ENCODE results near the gene GPHN. TPM values are rescaled to one million over a fixed set of nuclear protein-coding genes. Genes with fewer than 3 reads are reported as not detected.

The GPHN gene
- total RNA-seq, 1 experiment from 2014 or later: 11.3 TPM

DNA sequence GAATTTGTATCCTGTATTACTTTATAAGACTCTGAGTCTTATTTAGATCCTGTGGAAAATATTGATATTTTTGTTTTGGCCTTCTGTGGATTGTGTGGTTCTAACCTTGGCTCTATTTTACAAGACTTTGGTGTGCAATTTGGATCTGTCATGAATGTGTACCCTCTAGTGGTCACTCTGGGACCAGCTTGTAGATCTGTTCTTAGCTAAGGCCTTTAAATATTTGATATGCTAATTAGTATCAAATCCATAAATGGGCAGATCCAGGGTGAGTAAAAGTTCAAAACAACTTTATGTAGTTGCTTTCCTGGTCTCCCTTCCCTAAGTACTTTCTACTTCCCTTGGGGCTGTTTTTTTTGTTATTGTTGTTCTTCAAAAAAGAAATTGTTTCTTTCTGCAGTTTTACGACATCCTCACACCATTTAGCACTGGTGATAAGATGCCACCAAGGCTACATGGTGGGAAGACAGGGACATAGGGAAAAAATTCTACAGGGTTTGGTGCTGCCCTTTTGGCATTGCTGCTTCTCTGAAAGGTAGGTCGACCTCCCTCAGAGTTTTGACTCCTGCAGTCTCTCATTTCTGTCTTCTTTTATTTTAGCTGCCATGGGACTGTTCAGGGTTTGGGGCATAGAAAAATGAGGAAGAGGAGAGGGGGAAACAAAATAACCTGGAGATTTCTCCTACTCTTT is 238.5 kb downstream of the GPHN start:
- intact Hi-C loops (cut with micrococcal nuclease; ENCODE audit: unreplicated experiment): loop anchor here (1.0 to 10.0 kb wide), 3 partner anchors 122 to 392 kb away; no protein-coding TSS in a partner anchor
- no peak overlapping the region for H3K27ac Mint-ChIP-seq (ENCODE audit: unreplicated experiment)
- H3K9me3 Mint-ChIP-seq (ENCODE audit: unreplicated experiment): no peaks in the 10 kb centered on the region
- Histone ChIP-seq H3K36me3 (ENCODE audit: control insufficient read depth, insufficient read depth, low read length) (no peaks in the 10 kb centered on the region), H3K27me3 (replicated peaks; ENCODE audit: control insufficient read depth, insufficient read depth, low read length) (no peaks in the 10 kb centered on the region), H3K4me3 (ENCODE audit: low read depth, low read length) (no peak overlapping the region), H3K4me1 (no peaks in the 10 kb centered on the region), H3K9me3 (no peaks in the 10 kb centered on the region)
- no peaks in the 10 kb centered on the region for H3K4me1 Mint-ChIP-seq (ENCODE audit: low read depth, unreplicated experiment)
- H3K36me3 Mint-ChIP-seq (ENCODE audit: insufficient read depth, unreplicated experiment): no peaks in the 10 kb centered on the region
- no peaks in the 10 kb centered on the region for H3K27me3 Mint-ChIP-seq (ENCODE audit: insufficient read depth, unreplicated experiment)
- TF ChIP-seq, protein P1, sequence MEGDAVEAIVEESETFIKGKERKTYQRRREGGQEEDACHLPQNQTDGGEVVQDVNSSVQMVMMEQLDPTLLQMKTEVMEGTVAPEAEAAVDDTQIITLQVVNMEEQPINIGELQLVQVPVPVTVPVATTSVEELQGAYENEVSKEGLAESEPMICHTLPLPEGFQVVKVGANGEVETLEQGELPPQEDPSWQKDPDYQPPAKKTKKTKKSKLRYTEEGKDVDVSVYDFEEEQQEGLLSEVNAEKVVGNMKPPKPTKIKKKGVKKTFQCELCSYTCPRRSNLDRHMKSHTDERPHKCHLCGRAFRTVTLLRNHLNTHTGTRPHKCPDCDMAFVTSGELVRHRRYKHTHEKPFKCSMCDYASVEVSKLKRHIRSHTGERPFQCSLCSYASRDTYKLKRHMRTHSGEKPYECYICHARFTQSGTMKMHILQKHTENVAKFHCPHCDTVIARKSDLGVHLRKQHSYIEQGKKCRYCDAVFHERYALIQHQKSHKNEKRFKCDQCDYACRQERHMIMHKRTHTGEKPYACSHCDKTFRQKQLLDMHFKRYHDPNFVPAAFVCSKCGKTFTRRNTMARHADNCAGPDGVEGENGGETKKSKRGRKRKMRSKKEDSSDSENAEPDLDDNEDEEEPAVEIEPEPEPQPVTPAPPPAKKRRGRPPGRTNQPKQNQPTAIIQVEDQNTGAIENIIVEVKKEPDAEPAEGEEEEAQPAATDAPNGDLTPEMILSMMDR (IDR thresholded peaks at IDR 0.05; ENCODE audit: insufficient read depth in 1 of 2, low read depth in 1 of 2, low read length in 1 of 2, severe bottlenecking in 1 of 2, unreplicated experiment in 1 of 2): peak; percentile 50 to 61
- CTCF ChIA-PET: interaction anchor here (1.0 to 1.4 kb wide), 2 partner anchors 122 to 387 kb away, joined by 11 to 13 read pairs; no protein-coding TSS in a partner anchor
- POLR2A ChIA-PET: no interaction called here
- peak in 1 of 2 experiments; percentile 22 for DNase-seq
- H3K4me3 Mint-ChIP-seq (ENCODE audit: unreplicated experiment): no peak overlapping the region
- BruUV-seq (replicated peaks): no TSS peak

DNA sequence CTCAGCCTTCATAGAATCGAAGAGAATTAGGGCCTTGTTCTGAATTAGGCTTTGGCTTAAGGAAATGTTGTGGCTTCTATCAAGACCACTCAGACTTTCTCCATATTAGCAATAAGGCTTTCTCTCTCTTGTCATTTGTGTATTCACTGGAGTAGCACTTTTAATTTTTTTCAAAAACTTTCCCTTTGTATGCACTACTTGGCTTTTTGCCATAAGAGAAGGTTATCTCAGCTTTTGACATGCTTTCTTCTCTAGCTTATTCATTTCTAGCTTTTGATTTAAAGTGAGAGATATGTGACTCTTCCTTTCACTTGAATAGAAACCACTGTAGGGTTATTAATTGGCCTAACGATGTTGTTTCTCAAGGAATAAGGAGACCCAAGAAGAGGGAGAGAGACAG is 244.2 kb downstream of the GPHN start:
- no peak overlapping the region for H3K27ac Mint-ChIP-seq (ENCODE audit: unreplicated experiment)
- ChIA-PET CTCF (no interaction called here), POLR2A (no interaction called here)
- H3K4me1 Mint-ChIP-seq (ENCODE audit: low read depth, unreplicated experiment): no peaks in the 10 kb centered on the region
- TF ChIP-seq, protein P1 (IDR thresholded peaks at IDR 0.05; ENCODE audit: insufficient read depth in 1 of 2, low read depth in 1 of 2, low read length in 1 of 2, severe bottlenecking in 1 of 2, unreplicated experiment in 1 of 2): no peak
- H3K27me3 Mint-ChIP-seq (ENCODE audit: insufficient read depth, unreplicated experiment): no peaks in the 10 kb centered on the region
- H3K4me3 ChIP-seq (ENCODE audit: low read depth, low read length): no peak overlapping the region
- no peak for DNase-seq
- H3K27me3 ChIP-seq (replicated peaks; ENCODE audit: control insufficient read depth, insufficient read depth, low read length): no peaks in the 10 kb centered on the region
- no TSS peak for BruUV-seq (replicated peaks)
- H3K36me3 Mint-ChIP-seq (ENCODE audit: insufficient read depth, unreplicated experiment): no peaks in the 10 kb centered on the region
- H3K9me3 Mint-ChIP-seq (ENCODE audit: unreplicated experiment): no peaks in the 10 kb centered on the region
- no peak overlapping the region for H3K4me3 Mint-ChIP-seq (ENCODE audit: unreplicated experiment)
- H3K9me3 ChIP-seq: no peaks in the 10 kb centered on the region
- H3K36me3 ChIP-seq (ENCODE audit: control insufficient read depth, insufficient read depth, low read length): no peaks in the 10 kb centered on the region
- no peaks in the 10 kb centered on the region for H3K4me1 ChIP-seq
- intact Hi-C loops (cut with micrococcal nuclease; ENCODE audit: unreplicated experiment): no loop called here

DNA sequence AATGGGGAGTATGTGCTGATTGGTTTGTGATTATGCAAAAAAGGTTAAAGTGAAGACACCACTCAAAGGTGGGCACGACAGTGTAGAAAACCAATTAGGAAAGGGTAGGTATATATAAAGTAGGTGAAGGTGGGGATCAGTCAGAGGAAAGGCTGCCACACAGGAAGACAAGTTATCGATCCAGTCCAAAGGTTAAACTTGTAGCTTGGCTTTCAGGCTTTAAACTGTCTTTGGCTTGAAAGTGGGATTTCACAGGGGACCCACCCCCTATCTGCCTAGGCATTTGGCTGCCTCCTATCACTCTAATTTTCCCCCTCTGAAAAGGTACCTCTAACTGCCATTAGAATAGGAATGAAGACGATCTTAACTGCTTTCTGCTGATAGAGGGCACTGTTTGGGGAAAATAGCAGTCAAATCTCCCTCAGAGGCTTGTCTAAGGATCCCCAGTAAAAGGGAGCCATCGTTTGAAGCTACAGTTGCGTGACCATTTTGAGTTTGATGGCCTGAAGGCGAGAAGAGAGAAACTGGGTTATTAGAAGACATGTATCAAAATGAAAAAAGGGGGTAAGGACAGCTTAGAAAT is 250.2 kb downstream of the GPHN start:
- Histone ChIP-seq H3K27me3 (replicated peaks; ENCODE audit: control insufficient read depth, insufficient read depth, low read length) (no peaks in the 10 kb centered on the region), H3K4me3 (ENCODE audit: low read depth, low read length) (no peak overlapping the region), H3K9me3 (no peaks in the 10 kb centered on the region), H3K36me3 (ENCODE audit: control insufficient read depth, insufficient read depth, low read length) (no peaks in the 10 kb centered on the region), H3K4me1 (no peaks in the 10 kb centered on the region)
- Mint-ChIP-seq H3K27ac (ENCODE audit: unreplicated experiment) (no peak overlapping the region), H3K4me1 (ENCODE audit: low read depth, unreplicated experiment) (no peaks in the 10 kb centered on the region), H3K9me3 (ENCODE audit: unreplicated experiment) (no peaks in the 10 kb centered on the region), H3K36me3 (ENCODE audit: insufficient read depth, unreplicated experiment) (no peaks in the 10 kb centered on the region), H3K27me3 (ENCODE audit: insufficient read depth, unreplicated experiment) (no peaks in the 10 kb centered on the region), H3K4me3 (ENCODE audit: unreplicated experiment) (no peak overlapping the region)
- intact Hi-C loops (cut with micrococcal nuclease; ENCODE audit: unreplicated experiment): no loop called here
- no TSS peak for BruUV-seq (replicated peaks)
- TF ChIP-seq, protein P1 (IDR thresholded peaks at IDR 0.05; ENCODE audit: insufficient read depth in 1 of 2, low read depth in 1 of 2, low read length in 1 of 2, severe bottlenecking in 1 of 2, unreplicated experiment in 1 of 2): no peak
- POLR2A ChIA-PET: no interaction called here
- DNase-seq: peak in 1 of 2 experiments; percentile 3
- CTCF ChIA-PET: no interaction called here
